ENCODE data around the gene SLC8A2.
A peak's percentile ranks its signal among the peaks of the same experiment; 100 is the strongest.

DNA sequence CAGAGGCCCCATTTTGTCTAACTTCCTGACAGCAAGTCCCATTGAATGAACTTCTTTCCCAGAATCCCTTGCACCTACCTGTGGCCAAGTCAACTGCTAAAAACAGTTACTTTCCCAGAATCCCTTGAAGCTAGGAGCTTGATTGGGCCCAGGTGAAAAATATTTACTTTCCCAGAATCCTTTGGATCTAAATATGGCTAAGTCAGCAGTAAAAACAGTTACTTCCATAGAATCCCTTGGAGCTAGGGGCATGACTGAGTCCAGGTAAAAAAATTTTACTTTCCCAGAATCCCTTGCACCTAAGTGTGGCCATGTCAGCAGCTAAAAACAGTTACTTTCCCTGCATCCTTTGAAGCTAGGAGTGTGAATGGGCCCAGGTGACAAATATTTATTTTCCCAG is 39.2 kb downstream of the SLC8A2 start:
- TF ChIP-seq RAD21 (IDR thresholded peaks at IDR 0.05; ENCODE audit: low read length) (no peak), POLR2A (IDR thresholded peaks at IDR 0.05; ENCODE audit: low read depth, low read length) (no peak), CTCF (conservative IDR thresholded peaks at IDR 0.05; ENCODE audit: low read depth, low read length) (no peak), MAFK (IDR thresholded peaks at IDR 0.05; ENCODE audit: low read depth, low read length) (peak; percentile 44; the same call in 1 of the 2 replicates), MXI1 (IDR thresholded peaks at IDR 0.05; ENCODE audit: borderline replicate concordance, low read depth, low read length) (no peak), BHLHE40 (IDR thresholded peaks at IDR 0.05; ENCODE audit: low read depth, low read length) (no peak), RFX5 (IDR thresholded peaks at IDR 0.05; ENCODE audit: low read depth, low read length) (no peak), SMC3 (IDR thresholded peaks at IDR 0.05; ENCODE audit: low read depth, low read length) (no peak), MAZ (IDR thresholded peaks at IDR 0.05; ENCODE audit: borderline replicate concordance, low read depth, low read length) (no peak), RCOR1 (IDR thresholded peaks at IDR 0.05; ENCODE audit: insufficient replicate concordance, low read length) (no peak), ELK1 (IDR thresholded peaks at IDR 0.05; ENCODE audit: borderline replicate concordance, low read depth, low read length) (no peak), NFE2L2 (IDR thresholded peaks at IDR 0.05; ENCODE audit: low read depth, low read length) (no peak)

Measured in IMR-90 (cell line).